Activated T-helper 2 cell treated with anti-CD3 and anti-CD28 coated beads, Interferon-gamma antibody, Interleukin-2, Interleukin-4, amounts not matched to agents 10 μg/mL and 5 μg/mL and 100 μg/mL, durations not matched to agents 14 hours and 24 hours and 36 hours (primary cell): ENCODE data around the gene FAM184B. TPM values are rescaled to one million over a fixed set of nuclear protein-coding genes. Genes with fewer than 3 reads are reported as not detected.
"Not testable (repeated sequence)": the region's sequence is repeated elsewhere in the genome, so short reads cannot be mapped to it uniquely, and the experiment has no call there.

Experiments used
- DNase-seq: peaks from one replicate; pipeline ENCODE4 v3.0.0; 2021; ENCODE audit warnings: low spot score
- H3K27ac Mint-ChIP-seq: one replicate; pipeline ENCODE4 v1.8.0; 2021; ENCODE audit warnings: mixed read lengths
- H3K27me3 Mint-ChIP-seq: one replicate; pipeline ENCODE4 v1.8.0; 2021; ENCODE audit warnings: low read depth, mixed read lengths
- H3K36me3 Mint-ChIP-seq: one replicate; pipeline ENCODE4 v1.8.0; 2021; ENCODE audit warnings: low read depth, mixed read lengths
- H3K4me1 Mint-ChIP-seq: one replicate; pipeline ENCODE4 v1.8.0; 2021; ENCODE audit warnings: low read depth, mixed read lengths
- H3K4me3 Mint-ChIP-seq: one replicate; pipeline ENCODE4 v1.8.0; 2021; ENCODE audit warnings: low read depth, mild to moderate bottlenecking, moderate library complexity, mixed read lengths
- H3K9me3 Mint-ChIP-seq: one replicate; pipeline ENCODE4 v1.8.0; 2021; ENCODE audit warnings: mixed read lengths
- intact Hi-C: fragments of 100-400 bp; cut with micrococcal nuclease; formaldehyde crosslinking; loops from one replicate; pipeline ENCODE4 v1.15.1; 2023
- total RNA-seq: library from RNA; stranded (reverse); gene quantifications from 2 replicates; pipeline ENCODE4 v1.2.3, GENCODE V29; 2022

FAM184B gene
- total RNA-seq, 1 donor from 2014 or later, result not detected

GRCh38 chr4:17726911-17727310, 54.5 kb downstream of the FAM184B start:
- no peaks in the 10 kb centered on the region for H3K27me3 Mint-ChIP-seq
- H3K4me3 Mint-ChIP-seq, result no peak overlapping the region
- DNase-seq, result no peak
- intact Hi-C loops, result no loop called here
- peaks cover 4% of the 10 kb centered on the region for H3K9me3 Mint-ChIP-seq
- H3K27ac Mint-ChIP-seq, result no peak overlapping the region
- H3K4me1 Mint-ChIP-seq, result no peaks in the 10 kb centered on the region
- H3K36me3 Mint-ChIP-seq, result no peaks in the 10 kb centered on the region

- H3K4me1 Mint-ChIP-seq, result no peaks in the 10 kb centered on the region
- H3K27me3 Mint-ChIP-seq, result no peaks in the 10 kb centered on the region
- no peaks in the 10 kb centered on the region for H3K36me3 Mint-ChIP-seq
- no peak overlapping the region for H3K4me3 Mint-ChIP-seq
- intact Hi-C loops, result no loop called here
- H3K27ac Mint-ChIP-seq, result no peak overlapping the region
- no peak for DNase-seq
- peaks cover 4% of the 10 kb centered on the region for H3K9me3 Mint-ChIP-seq
Measured at GRCh38 chr4:17723648-17724047, 57.8 kb downstream of the FAM184B start.

DNA sequence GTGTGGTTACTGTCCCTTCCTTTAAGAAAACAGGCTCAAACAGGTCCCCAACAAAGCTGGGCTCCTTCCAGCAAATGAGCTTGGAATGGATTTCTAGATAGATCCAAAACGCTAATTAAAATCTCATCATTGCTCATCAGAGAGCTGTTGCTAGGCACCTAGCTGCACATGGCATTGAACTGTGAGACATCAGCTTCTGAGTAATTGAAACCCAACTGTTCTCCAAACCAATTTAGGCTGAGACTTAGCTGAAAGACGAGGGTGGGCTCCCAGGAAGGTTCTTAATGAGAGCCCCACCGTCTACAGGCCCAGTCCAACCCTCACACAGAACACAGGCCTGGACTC, 59.1 kb downstream of the FAM184B start:
- intact Hi-C loops, result no loop called here
- Mint-ChIP-seq H3K27me3 (no peaks in the 10 kb centered on the region), H3K27ac (no peak overlapping the region), H3K9me3 (no peaks in the 10 kb centered on the region), H3K4me1 (no peaks in the 10 kb centered on the region), H3K4me3 (no peak overlapping the region), H3K36me3 (no peaks in the 10 kb centered on the region)
- no peak for DNase-seq

DNA sequence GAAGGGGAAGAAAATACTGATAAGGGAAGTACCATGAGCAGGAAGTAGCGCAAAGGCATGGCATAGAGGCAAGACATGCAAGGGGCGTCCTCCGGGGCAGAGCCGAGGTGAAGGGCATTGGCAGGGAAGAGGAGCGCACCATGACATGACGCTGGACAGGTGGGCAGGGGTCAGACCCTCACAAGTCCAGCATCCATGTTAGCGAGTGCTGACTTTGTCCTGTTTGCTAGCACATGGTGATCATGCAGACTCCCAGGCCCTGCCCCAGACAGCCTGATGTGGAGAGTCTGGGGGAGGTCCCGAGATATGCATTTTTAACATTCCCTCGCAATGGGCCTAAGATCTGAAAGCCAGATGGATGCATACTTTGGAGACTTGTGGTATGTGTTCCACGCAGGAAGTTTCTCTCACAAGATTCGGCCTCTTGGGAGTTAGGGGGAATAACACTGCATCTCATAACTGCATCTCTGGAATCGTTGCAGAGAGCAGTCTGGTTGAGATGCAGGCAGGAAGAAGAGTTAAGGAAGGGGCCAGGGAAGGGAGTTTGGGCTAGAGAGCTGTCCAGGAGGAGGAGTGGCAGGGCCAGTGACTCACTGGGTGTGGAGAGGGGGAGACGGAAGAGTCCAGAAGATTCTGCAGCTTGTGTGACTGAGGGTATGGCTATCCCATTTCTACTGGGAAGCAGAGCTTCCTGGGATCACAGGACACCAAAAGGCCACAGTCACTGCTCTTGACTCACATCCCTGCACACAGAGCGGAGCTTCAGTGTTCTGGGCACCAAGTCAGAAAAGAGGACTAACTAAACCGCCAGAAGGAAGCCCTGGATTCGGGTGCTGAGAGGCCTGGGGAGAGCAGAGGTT, 59.7 kb downstream of the FAM184B start:
- intact Hi-C loops, result no loop called here
- Mint-ChIP-seq H3K27ac (no peak overlapping the region), H3K4me1 (no peaks in the 10 kb centered on the region), H3K36me3 (no peaks in the 10 kb centered on the region), H3K9me3 (no peaks in the 10 kb centered on the region), H3K27me3 (no peaks in the 10 kb centered on the region), H3K4me3 (no peak overlapping the region)
- no peak for DNase-seq

DNA sequence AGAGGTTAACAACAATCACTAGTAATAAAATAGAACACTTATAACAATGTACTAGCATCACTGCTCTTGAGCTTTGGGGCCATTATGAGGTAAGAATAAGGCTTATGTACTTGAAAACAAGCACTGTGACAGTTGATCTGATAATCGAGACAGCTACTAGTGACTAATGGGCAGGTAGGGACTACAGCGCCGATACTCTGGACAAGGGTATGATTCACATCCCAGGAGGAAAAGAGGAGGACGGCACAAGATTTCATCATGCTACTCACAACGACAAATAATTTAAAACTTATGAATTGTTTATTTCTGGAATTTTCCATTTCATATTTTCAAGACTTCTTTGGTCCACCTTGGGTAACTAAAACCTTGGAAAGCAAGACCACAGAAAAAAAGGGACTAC, 62.3 kb downstream of the FAM184B start:
- Mint-ChIP-seq H3K36me3 (no peaks in the 10 kb centered on the region), H3K4me1 (no peaks in the 10 kb centered on the region), H3K4me3 (no peak overlapping the region), H3K27ac (no peak overlapping the region), H3K9me3 (no peaks in the 10 kb centered on the region), H3K27me3 (no peaks in the 10 kb centered on the region)
- no peak for DNase-seq
- intact Hi-C loops, result no loop called here

DNA sequence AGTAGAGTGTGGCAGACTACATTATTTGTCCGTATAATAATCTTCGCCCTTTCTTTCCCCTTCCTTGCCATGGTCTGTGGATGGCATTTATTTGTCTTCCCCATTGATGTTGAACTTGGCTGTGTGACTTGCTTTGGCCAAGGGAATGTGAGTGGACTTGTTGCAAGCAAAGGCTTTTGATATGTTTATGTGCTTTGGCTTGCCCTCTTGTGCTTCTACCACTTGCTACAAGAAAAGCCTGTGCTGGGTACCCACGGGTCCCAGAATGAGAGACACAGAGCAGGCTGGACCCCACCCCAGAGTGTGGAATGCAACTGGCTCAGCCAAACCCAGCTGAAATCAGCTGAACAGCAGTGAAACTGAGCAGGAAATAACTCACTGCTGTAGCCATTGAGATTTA, 63.0 kb downstream of the FAM184B start:
- H3K4me1 Mint-ChIP-seq, result no peaks in the 10 kb centered on the region
- no peak overlapping the region for H3K27ac Mint-ChIP-seq
- H3K4me3 Mint-ChIP-seq, result no peak overlapping the region
- intact Hi-C loops, result no loop called here
- no peaks in the 10 kb centered on the region for H3K9me3 Mint-ChIP-seq
- H3K36me3 Mint-ChIP-seq, result no peaks in the 10 kb centered on the region
- DNase-seq, result no peak
- H3K27me3 Mint-ChIP-seq, result no peaks in the 10 kb centered on the region

- H3K27me3 Mint-ChIP-seq, result no peaks in the 10 kb centered on the region
- DNase-seq, result no peak
- H3K9me3 Mint-ChIP-seq, result no peaks in the 10 kb centered on the region
- intact Hi-C loops, result no loop called here
- no peak overlapping the region for H3K27ac Mint-ChIP-seq
- H3K4me3 Mint-ChIP-seq, result no peak overlapping the region
- H3K4me1 Mint-ChIP-seq, result no peaks in the 10 kb centered on the region
- no peaks in the 10 kb centered on the region for H3K36me3 Mint-ChIP-seq
Measured at GRCh38 chr4:17717301-17717700, 64.1 kb downstream of the FAM184B start.

GRCh38 chr4:17715511-17715910, 65.9 kb downstream of the FAM184B start:
- Mint-ChIP-seq H3K36me3 (no peaks in the 10 kb centered on the region), H3K4me1 (no peaks in the 10 kb centered on the region), H3K27me3 (no peaks in the 10 kb centered on the region), H3K27ac (no peak overlapping the region), H3K9me3 (no peaks in the 10 kb centered on the region), H3K4me3 (no peak overlapping the region)
- DNase-seq, result no peak
- intact Hi-C loops, result no loop called here

DNA sequence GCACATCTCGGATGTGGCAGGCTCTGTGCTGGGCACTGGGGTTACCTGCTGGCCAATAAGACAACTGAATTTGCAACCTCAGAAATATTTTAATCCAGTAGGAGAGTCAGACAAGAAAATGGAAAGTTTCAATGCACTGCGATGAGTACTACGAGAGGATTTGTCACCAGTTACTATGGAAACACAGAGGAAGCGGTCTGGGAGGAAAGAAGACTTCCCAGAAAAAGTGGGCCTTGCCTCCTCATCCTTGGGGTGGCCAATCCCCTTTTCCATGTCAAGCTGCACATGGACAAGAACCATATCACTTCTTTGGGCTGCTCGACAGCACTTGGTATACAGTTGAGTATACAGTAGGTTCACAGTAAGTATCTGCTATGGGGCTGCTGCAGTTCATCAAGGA, 67.6 kb downstream of the FAM184B start:
- Mint-ChIP-seq H3K4me3 (no peak overlapping the region), H3K9me3 (no peaks in the 10 kb centered on the region), H3K4me1 (no peaks in the 10 kb centered on the region), H3K27ac (no peak overlapping the region), H3K27me3 (no peaks in the 10 kb centered on the region), H3K36me3 (no peaks in the 10 kb centered on the region)
- intact Hi-C loops, result no loop called here
- DNase-seq, result no peak

GRCh38 chr4:17712166-17712565, 69.3 kb downstream of the FAM184B start:
- Mint-ChIP-seq H3K4me1 (no peaks in the 10 kb centered on the region), H3K4me3 (no peak overlapping the region), H3K9me3 (no peaks in the 10 kb centered on the region), H3K36me3 (no peaks in the 10 kb centered on the region), H3K27ac (no peak overlapping the region), H3K27me3 (no peaks in the 10 kb centered on the region)
- intact Hi-C loops, result no loop called here
- no peak for DNase-seq

- DNase-seq, H3K27me3 Mint-ChIP-seq, H3K4me3 Mint-ChIP-seq, H3K4me1 Mint-ChIP-seq, intact Hi-C loops, H3K36me3 Mint-ChIP-seq, H3K27ac Mint-ChIP-seq, H3K9me3 Mint-ChIP-seq: not testable (repeated sequence)
Measured at GRCh38 chr4:17711206-17711605, 70.2 kb downstream of the FAM184B start.

GRCh38 chr4:17709763-17710068, 71.7 kb downstream of the FAM184B start:
- intact Hi-C loops, result no loop called here
- DNase-seq, result no peak
- Mint-ChIP-seq H3K4me3 (no peak overlapping the region), H3K4me1 (no peaks in the 10 kb centered on the region), H3K9me3 (no peaks in the 10 kb centered on the region), H3K27me3 (no peaks in the 10 kb centered on the region), H3K27ac (no peak overlapping the region), H3K36me3 (no peaks in the 10 kb centered on the region)

DNA sequence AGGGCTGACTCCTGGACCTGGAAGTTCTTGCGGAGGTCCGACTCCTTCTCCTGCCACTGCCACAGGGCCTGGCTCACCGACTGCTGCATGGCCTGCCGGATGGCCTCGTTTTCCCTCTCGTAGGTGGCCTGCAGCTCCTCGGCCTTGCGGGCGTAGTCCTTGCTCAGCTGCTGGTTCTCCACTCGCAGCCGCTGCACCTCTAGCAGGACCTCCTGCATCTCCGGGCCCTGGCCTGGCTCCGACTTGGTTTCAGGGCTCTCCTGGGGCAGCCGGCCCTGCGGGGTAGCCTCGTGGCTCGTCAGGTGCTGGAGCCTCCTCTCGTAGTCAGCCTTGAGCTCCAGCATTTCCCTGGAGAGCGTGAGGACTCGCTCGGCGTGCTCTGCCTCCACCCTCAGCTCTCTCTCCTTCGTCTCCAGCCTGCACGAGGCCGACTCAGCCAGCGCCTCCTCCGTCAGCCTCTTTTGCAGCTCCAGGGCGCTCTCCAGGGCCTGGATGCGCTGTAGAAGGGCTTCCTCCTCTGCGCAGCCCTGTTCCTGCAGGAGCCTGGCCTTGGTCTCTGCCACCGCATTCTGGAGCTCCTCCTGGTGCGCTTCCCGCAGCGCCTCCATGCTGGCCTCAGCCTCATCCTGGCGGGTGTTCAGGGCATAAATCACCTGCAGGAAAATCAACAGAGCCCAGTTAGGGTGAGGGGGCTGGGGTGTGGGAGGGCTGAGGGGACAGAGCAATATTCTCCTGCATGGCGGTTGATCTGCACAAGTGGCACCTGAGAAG, 72.2 kb downstream of the FAM184B start:
- DNase-seq, result no peak
- Mint-ChIP-seq H3K9me3 (no peaks in the 10 kb centered on the region), H3K27ac (no peak overlapping the region), H3K4me3 (no peak overlapping the region), H3K27me3 (no peaks in the 10 kb centered on the region), H3K36me3 (no peaks in the 10 kb centered on the region), H3K4me1 (no peaks in the 10 kb centered on the region)
- intact Hi-C loops, result no loop called here
